Stimulated activated CD8-positive, alpha-beta memory T cell treated with anti-CD3 and anti-CD28 coated beads, Interleukin-12 subunit alpha, Interleukin-12 subunit beta, amount 100 ng/mL, for 24 hours (primary cell): ENCODE measurements around the gene TGM5.
"Not testable (repeated sequence)": the region's sequence is repeated elsewhere in the genome, so short reads cannot be mapped to it uniquely, and the experiment has no call there.

Source experiments
- DNase-seq: peaks from one replicate; pipeline ENCODE4 v3.0.0-alpha.2; 2020; ENCODE audit errors: extremely low read depth

Gene TGM5

DNA sequence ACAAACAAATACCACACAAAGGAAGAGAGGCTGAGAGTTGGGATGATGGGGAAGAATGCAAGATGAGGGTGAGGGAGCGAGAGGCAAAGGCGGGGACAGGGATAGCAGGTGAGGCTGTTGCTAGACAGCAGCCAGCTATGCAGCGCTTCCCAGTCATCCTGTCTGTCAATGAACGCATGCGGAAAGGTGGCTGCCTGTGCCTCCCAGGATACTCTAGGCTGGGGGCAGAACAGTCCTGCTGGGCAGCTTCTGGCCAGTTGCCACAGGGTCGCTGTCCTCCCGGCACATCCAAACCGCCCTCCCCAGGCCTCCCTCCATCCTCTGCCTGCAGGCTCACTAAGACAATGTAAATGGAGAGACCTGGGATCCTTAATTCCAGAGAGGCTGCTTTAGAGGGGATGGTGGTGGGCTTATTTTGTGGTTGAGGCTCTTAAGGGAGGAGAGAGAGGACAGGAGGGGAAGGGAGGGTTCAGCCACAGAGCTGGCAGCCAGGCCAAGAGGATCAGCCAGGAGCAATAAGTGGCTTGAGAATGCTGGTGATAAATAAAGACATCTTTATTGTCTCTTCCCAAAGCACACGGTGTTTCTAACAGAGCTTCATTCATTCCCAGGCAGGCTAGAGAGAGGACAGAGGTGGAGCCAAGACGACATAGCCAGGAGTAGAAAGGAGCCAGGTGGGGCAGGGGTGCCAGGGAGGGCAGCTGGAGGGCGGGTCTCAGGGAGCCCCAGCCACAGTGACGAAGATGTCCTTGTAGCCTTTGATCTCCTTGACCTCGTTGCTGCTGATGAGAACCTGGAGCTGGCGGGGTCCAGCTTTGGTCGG, 9.2 kb upstream of the TGM5 start:
- no peak for DNase-seq

DNA sequence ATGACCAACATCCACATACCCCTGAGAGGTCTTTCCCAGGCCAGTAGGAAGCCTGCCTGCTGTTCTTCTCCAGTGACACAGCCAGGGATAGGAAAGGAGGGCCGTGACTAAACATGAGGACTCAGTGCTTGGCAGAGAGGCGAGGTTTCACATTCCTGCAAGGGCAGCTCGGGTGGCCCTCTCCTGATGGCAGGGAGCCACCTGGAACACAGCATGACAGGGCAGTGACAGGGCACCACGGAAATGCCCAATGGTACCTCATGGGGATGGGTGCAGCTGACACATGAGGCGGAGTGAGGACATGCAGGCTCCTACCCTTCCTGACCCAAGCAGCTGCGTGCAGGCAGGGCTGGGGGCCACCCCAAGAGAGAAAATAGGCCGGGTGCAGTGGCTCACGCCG, 7.4 kb upstream of the TGM5 start:
- DNase-seq = no peak

DNA sequence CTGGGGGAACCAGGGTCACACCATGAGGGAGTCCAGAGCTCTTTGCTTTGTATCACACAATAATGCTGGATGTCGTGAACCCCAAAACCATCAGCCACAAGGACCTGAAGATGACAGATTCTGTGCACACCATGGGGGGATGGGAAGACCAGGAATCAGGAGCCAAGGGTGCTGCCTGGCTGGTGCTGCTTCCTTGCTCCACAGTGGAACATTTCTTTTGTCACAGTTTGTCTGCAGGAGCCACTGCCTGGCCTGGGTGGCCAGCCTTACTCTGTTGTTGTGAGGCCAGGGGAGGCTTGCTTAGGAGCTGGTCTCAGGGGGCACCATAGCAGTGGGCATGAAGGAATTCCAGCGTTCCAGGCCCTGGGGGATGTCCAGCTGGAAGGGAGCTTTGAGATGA, 6.5 kb upstream of the TGM5 start:
- no peak for DNase-seq

DNA sequence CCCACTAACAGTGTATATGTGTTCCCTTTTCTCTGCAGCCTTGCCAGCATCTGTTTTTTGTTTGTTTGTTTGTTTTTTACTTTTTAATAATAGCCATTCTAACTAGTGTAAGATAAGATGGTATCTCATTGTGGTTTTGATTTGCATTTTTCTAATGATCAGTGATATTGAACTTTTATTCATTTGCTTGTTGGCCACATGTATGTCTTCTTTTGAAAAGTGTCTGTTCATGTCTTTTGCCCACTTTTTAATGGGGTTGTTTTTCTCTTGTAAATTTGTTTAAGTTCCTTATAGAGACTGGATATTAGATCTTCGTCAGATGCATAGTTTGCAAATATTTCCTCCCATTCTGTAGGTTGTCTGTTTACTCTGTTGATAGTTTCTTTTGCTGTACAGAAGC, 5.2 kb upstream of the TGM5 start:
- not testable (repeated sequence) for DNase-seq

DNA sequence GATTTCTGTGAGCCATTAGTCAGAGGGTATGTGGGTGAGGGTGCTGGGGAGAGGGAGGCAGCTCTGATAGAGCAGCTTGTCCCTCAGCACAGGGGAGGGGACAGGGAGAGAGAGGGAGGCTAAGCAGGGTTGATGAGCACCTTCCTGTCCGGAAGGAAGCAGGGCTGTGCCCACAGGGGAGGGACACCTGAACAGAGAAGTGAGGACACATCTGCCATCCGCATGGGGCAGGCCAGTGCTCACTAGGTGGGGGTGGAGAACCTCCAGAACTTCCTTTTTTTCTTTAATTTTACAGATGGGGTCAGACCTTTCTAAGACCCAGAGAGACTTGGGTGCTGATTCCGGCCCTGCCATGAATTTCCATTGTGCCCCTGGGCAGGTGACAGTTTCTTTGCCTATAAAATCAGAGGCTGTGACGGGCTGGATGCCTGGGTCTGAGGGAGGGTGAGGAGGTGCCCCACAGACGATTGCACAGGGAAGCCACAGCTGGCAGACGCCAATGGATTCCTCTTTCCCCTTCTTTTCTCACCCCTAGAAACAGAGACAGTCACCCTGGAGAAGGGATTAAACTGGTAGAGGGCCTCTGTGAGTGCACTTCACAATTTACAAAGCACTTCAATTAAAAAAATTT, 4.1 kb upstream of the TGM5 start:
- no peak for DNase-seq

DNA sequence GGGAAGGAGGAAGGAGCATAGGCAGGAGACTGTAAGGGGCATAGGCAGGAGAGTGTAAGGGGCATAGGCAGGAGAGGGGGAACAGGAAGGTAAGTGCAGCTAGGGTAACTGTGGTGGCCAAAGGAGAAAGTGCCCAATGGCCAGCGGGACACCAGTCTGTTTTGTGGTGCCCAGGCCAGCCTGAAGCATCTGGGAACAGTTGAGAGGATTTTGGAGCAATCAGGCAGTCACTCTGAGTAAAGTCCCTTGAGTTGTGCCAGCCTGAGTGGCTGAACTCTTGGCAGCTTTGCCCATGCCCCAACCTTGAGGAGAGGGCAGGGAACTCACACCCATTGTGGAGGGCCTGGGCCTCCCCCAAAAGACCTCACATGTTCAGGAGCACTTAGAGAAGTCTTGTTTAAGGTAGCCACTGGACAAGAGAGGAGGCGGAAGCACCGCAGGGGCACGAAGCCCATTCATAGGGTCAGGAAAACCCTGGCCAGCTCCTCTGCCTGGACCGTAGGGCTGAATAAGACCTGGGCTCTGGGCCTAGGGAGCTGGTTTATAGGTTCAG, 3.5 kb upstream of the TGM5 start:
- DNase-seq = no peak

DNA sequence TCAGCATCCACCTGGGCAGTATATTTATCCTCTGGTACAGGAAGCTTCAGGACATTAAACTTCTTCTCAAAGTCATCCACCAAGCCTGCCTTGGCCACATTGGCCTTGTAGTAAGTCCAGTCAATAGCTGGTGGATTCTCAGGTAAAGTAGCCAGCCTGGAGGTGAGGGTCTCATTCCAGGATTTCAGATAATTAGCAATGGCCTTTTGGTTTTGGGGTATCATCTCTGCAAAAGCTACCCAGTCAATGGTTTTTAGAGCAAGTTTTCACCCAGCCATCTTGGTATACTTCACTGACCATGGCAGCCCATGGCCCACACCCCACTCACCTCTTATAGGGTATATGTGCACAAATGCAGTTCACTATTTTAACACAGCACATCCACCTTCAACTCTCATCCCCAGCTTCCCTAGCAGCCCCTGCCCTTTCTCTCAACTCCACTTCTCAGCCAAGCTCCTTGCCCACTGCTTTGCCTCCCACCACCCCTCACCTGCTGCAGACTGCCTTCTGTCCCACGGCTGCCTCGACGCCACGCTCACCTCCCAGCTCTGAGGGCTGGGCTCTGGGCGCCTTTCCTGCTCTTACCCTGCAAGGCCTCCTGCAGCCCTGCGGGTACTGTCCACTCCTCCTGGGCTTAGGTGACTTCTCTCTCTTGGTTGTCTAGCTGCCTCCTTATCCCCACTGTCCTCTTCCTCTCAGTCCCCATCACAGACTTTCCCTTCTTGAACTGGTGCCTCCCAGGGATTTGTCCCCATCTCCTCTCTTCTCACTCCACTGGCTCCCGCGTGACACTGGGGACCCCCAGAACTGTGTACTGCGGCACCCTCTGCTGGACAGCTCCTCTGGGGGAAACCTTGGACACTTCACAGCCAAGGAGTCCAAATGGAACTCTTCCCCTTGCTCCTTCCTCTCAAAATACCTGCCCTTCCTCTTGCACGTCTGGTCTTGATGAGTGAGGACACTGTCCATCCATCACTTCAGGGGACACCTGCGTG, 1.7 kb upstream of the TGM5 start:
- no peak for DNase-seq

DNA sequence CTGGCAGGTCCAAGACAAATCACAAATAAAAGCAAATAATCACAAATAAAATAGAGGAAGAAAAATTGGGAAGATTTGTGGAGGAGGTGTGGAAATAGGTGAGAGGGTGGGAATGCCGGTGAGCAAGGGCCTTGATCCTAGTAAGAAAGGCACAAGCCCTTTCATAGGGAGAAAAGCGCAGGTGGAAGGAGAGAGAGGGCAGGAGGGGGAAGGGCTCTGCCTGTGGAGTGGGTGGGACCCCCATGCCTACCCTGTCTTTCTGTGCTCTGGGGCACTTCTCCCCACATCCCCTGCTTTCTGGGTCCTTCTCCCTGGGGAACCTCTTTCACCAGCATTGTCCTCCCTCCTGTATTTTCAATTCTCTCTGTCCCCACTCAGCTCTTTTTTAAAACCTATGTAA, 711 bp upstream of the TGM5 start:
- DNase-seq = no peak

DNA sequence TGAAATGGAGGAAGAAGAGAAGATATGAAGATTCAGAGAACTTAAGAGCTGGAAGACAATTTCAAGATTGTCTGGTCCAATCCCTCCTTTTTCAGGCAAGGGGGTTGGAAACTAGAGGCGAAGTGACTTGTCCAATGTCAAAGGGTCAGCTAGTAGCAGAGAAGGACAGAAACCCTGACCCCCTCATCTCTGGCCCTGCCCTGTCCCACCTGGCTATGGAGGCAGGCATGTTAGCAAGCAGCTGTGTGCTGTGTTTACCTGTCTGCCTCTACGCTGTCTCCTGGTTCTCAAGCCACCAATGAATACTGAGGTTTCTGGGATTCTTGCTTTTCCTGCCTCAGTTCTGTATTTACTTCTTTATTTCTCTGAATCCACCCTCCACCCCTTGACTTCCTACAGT, 342 bp downstream of the TGM5 start:
- no peak for DNase-seq

DNA sequence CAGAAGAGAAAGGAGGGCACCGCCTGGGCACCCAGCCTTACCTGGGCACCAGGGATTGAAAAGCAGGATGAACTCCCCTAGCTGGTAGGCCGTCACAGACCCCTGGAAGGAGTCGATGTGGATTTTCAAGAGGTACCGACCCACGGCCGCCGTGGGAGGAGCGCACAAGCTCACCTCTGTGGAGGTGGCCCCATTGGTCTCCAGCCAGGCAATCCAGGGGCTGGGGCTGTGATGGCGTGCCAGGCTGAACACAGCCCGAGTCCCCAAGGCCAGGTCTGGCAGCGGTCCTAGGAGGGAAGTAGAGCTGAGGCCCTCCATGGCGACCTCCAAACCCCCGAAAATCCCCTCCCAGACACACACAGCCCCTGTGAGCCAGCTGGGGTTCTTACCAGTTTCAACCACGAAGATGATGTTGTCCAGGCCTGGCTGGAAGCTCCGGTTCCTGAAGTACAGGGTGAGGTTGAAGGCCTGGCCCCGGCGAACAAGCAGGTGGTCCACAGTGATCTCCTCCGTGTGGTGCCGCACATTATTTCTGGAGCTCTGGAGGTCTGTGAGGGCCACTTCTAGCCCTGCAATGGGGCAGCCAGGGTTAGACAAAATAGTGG, 6.6 kb downstream of the TGM5 start:
- DNase-seq = no peak

DNA sequence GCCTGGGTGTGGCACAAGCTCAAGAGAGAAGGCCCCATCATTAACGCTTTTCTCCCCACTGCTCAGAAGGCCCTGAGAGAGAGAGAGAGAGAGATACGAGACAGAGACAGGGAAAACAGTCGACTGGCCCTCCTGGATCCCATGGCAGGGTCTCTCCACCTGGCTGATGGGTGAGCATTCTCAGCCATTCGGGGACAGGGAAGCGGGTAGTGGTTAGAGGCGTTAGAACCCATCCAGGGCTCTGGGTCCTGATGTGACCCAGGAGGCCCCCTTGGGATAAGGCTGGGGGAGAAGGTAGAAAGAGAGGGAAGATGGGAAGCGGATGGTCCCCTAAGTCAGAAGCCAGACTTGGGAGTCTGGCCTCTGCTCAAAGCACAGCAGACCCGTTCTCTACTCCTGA, 7.9 kb downstream of the TGM5 start:
- DNase-seq = no peak

DNA sequence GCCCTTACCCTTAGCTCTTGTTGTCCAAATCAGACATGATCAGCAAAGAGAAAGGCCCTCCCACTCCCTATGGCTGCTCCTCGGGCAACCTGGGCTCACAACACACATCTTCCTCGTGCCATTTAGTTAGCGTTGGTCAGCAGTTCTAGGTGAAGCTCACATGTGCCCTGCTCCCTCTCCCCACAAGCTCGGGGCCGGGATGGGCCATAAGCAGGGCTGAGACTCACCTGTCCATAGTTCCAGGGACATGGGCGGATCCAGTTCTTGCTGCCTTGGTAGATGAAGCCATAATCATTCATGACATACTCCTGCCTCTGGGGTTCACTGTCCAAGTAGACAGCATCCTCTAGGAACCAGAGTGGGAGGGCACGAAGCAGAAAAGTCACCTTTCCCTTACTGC, 10.4 kb downstream of the TGM5 start:
- no peak for DNase-seq

DNA sequence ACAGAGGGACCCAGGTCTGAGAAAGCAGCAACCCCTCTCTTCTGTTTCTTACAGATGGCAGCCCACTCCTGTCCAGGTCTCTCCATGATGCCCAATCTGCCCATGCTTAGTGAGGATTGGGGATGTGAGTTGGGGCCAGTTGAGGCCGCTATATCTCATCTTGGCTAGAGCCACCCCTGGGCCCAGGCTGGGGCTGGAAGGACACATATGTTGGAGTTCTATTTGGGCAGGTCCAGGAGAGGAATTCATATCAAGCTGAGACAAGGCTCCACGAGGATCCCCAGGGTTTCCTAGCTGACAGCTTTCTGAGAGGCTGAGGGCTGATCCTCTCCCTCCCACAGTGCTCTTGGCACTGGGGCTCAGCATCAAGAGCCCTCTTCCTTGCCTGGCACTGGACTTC, 11.4 kb downstream of the TGM5 start:
- no peak for DNase-seq

DNA sequence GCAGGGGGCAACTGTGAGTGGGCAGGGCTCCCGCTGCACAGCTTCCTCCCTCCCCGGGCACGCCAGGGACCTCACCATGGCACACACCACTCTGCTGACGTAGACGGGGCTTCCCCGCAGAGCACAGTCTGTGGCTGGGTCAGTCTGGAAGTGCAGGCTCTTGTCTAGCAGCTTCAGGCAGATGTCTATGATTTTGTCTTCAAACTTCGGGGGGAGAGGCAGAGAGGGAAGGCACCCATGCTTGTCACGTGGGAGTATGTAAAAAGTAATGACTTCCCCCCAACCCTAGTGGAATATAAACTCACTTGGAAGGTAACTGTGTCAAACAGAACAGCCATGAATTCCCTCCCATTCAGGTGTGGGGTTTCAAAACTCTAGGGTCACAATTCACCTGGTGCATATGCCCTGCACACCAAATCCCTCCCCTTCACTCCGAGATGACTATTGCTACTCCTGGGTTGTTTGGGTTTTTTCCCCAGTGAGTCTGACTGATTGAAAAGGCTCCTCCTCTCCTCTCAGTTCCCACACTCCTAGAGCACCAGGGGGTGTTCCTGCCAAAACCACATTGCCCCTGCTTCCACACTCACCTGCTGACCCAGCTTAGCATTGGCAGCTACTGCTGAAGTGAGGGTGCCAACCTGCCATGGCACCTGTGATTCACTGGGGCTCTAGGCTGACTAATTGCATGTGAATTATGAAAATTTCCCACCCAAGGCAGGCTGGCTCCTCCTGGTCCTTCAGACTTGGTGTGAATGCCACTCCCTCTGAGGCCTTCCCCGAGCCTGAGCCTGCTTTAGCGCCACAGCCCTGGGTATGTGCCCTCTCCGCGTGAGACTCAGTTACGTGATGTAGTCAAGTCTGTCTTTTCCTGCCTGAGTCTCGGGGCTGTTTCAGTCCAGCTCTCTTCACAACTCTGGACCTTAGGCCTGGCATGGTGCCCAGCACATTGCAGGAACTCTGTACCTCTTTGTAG, 13.0 kb downstream of the TGM5 start:
- no peak for DNase-seq

DNA sequence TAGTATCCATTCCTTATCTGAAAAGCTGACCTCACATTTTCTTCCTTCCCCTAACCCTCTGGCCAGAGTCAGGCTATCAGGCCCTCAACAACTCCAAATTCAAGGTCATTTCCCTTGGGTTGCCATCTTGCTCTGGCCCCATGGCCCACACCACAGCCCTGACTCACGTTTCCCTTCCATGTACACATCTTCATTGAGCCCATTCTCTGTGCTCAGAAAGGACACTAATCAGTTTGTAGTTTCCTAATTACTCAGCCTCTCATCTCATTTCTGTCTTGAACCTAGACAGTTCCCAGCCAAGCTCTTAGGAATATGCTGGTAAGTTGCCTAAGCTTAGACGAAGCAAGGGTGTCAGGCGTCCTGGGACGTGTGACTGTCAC, 14.9 kb downstream of the TGM5 start:
- no peak for DNase-seq

DNA sequence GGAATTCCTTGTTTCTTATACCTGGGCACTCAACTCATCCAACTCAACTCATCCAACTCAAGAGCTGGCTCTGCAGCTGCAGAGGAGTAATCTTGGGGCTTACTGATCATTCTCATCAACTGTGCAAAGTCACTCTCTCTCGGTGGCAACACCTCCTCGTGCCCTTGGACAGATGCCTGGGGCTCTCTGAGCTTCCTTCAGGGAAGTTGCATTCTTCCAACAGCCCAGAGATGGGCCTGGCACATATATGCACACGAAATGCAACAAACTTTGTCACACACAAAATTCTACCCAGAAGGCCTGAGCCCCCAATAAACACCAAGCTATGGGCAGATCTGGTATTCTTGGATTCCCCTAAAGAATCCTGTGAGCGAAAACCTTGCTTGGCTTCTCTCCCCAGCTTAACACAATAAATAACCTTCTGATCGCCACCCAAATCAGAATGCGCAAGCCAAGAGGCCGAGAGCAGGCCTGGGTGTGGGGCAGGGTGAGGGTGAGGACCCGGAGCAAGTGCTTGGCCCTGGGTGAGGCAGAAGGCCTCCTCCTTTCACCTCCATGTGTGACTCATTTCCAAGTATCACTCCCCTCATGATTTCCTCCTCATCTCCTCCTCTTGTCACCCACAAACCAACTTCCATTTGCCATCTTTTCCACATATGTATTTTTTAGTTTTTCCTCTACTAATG, 15.4 kb downstream of the TGM5 start:
- no peak for DNase-seq

DNA sequence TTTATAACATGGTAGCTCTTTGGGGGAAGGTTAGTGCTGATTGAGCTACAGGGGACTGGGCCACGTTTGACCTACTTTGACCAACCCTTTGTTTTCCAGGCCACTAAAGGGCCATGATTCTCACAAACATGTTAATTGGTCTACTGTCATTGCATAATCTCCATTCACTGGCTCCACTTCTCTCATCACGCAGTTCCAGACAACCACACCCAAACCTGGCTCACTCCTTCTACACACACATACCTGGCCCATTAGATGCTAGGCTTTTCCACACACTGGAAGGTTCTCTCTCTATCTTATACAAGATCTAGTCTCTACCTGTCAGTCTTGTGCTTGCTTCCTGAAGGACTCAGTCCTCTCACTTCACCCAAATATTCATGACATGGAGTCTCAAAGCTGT, 15.9 kb downstream of the TGM5 start:
- DNase-seq = no peak

DNA sequence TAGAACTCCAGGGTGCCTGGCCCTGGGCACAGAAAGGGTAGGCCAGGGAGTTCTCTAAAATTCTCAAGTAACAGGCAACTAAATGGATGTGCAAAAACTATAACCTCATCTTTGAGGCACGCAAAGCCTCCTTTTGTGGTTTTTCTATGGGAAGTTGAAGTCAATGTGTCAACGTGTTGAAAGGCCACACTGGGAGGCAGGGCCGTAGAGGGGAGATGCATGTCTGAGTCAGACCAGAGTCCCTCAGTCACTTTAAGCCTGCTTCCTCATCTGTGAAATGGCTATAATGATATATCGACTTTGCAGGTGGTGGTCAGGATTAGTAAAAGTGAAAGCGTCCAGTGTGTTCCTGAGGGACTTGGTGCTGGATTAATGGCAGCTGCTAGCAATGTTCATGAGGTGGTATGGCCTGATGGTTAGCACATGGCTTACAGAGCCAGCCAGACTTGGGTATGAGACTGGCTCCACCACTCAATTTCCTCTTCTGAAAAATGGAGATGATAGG, 17.0 kb downstream of the TGM5 start:
- DNase-seq = no peak

DNA sequence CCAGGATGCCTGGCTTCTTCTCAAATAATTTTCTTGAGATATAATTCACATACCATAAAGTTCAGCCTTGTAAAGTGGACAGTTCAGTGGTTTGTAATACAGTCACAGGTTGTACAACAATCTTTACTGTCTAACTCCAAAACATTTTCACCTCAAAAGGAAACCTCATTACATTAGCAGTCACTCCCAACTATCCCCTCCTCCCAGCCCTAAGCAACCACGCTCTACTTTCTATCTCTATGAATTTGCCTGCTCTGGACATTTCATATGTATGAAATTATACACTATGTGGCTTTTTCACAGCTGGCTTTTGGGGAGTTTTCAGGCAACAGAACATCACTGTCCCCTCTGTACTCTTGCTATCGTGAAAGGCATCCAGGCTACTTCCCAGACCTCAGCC, 17.5 kb downstream of the TGM5 start:
- no peak for DNase-seq

DNA sequence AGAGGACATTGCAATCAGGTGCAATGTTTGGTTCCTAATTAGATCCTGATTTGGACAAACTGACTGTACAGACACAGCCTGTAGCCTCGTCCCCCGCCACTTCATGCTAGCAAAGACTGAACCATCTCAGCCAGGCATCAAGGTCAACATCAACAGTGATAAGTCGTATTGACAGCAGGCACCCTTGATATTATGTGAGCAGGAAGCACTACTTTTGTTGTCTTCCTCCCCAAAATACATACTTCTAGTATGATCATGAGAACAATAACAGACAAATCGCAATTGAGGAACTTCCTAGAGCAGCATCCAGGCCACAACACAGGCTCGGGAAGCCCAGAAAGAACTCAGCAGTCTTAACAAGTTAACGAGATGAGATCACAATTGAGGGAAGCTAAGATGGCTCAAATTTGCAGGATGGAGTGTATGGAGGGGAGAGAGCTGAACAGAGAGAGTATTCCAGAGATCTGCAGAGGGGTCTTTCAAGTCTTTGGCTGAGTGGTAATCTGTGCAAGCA, 20.4 kb downstream of the TGM5 start:
- no peak for DNase-seq
